HepG2 (cell line): ENCODE measurements around the gene SERPINB1. TPM values are rescaled to one million over a fixed set of nuclear protein-coding genes. Genes with fewer than 3 reads are reported as not detected.

Experiments used
- ATAC-seq: fragments of 200-7000 bp; cut with Tn5 transposase; 3 replicates; pipeline ENCODE4 v1.9.1; 2020; ENCODE audit warnings: mild to moderate bottlenecking, moderate library complexity
- BruUV-seq: library from RNA; stranded (reverse); fragments of 400-500 nt; replicated peaks from 2 replicates; lab custom pipeline; 2021; lab: Mats Ljungman, UMichigan
- CTCF ChIA-PET: fragments of 300-600 bp; formaldehyde crosslinking; extraction: SDS; loops from one replicate; lab custom pipeline; 2021; ENCODE audit warnings: low total read pairs, inconsistent platforms, low intra/inter-chr PET ratio; lab: Yijun Ruan, JAX
- POLR2A ChIA-PET: fragments of 350-600 bp; sonication (Branson Sonifier 250); formaldehyde crosslinking; loops from one replicate; lab custom pipeline; 2020; ENCODE audit warnings: antibody characterized with exemption, inconsistent platforms; lab: Yijun Ruan, JAX
- DNase-seq: peaks from one replicate; pipeline ENCODE4 v3.0.0-alpha.2; 2015; ENCODE audit warnings: low spot score
- FAIRE-seq: peaks from 3 replicates; lab custom pipeline; 2011; peaks lifted over from hg19 to GRCh38; lab: Jason Lieb, UNC
- H2AFZ ChIP-seq: one replicate; pipeline ENCODE4 v1.6.1; 2011; ENCODE audit warnings: low read length, inconsistent platforms
- H3K27ac ChIP-seq: fragments of 300-600 bp; 3 replicates; pipeline ENCODE4 v1.8.0; 2011; ENCODE audit warnings: mixed run types, mild to moderate bottlenecking, mixed read lengths, low read length, inconsistent platforms; ENCODE audit not compliant: insufficient read depth; ENCODE audit errors: extremely low read length
- H3K27me3 ChIP-seq, 2 experiments: fragments of 200-600 bp in 1 of 2; 2 replicates in 1 of 2; 3 replicates in 1 of 2; pipeline versions ENCODE4 v1.6.0 to v1.8.0; 2011; ENCODE audit warnings: low read length in 2 of 2, mild to moderate bottlenecking in 2 of 2, moderate library complexity in 2 of 2, inconsistent platforms in 1 of 2; ENCODE audit not compliant: insufficient read depth in 2 of 2, control insufficient read depth in 1 of 2
- H3K36me3 ChIP-seq, 2 experiments: fragments of 200-600 bp in 1 of 2; replicated peaks in 1 of 2; 2 replicates in 1 of 2; 3 replicates in 1 of 2; pipeline versions ENCODE4 v1.5.1 to v1.8.0; 2011; ENCODE audit warnings: low read length in 2 of 2, inconsistent platforms in 1 of 2; ENCODE audit not compliant: insufficient read depth in 2 of 2, control insufficient read depth in 1 of 2
- H3K4me1 ChIP-seq: 2 replicates; pipeline ENCODE4 v1.5.1; 2012; ENCODE audit warnings: low read length, inconsistent platforms; ENCODE audit not compliant: insufficient read depth
- H3K4me2 ChIP-seq: 2 replicates; pipeline ENCODE4 v1.6.0; 2011; ENCODE audit warnings: low read depth, low read length, inconsistent platforms
- H3K4me3 ChIP-seq, 3 experiments: fragments of 200-600 bp in 1 of 3; sonication (generic), shearing (Covaris generic) in 1 of 3; replicated peaks in 1 of 3; 2 replicates each; pipeline ENCODE4 v1.5.1; 2011 to 2016; ENCODE audit warnings: low read length in 3 of 3, inconsistent platforms in 2 of 3, low read depth in 2 of 3, mild to moderate bottlenecking in 2 of 3, control low read depth in 1 of 3, mixed read lengths in 1 of 3; ENCODE audit not compliant: insufficient read depth in 1 of 3
- H3K79me2 ChIP-seq: one replicate; pipeline ENCODE4 v1.6.1; 2011; ENCODE audit warnings: low read length, inconsistent platforms; ENCODE audit not compliant: insufficient read depth
- H3K9ac ChIP-seq: 2 replicates; pipeline ENCODE4 v1.6.0; 2011; ENCODE audit warnings: mild to moderate bottlenecking, low read depth, low read length, inconsistent platforms; ENCODE audit not compliant: insufficient read depth
- H3K9me3 ChIP-seq: 2 replicates; pipeline ENCODE4 v1.5.1; 2012; ENCODE audit warnings: mild to moderate bottlenecking, low read length
- H4K20me1 ChIP-seq: 2 replicates; pipeline ENCODE4 v1.6.0; 2011; ENCODE audit warnings: inconsistent platforms, mild to moderate bottlenecking, low read length, moderate library complexity; ENCODE audit not compliant: insufficient read depth
- PRPF4 ChIP-seq: fragments of 200-400 bp; formaldehyde crosslinking; IDR thresholded peaks from 2 replicates; pipeline ENCODE4 v1.6.1; 2016; ENCODE audit warnings: low read length, low read depth; ENCODE audit not compliant: poor library complexity, severe bottlenecking
- ZNF337 ChIP-seq: sonication (generic); formaldehyde crosslinking; IDR thresholded peaks from 2 replicates; pipeline ENCODE4 v1.5.1; 2020; ENCODE audit warnings: missing genetic modification reagents, low read depth, mild to moderate bottlenecking, borderline replicate concordance
- ZNF737 ChIP-seq: sonication (generic); formaldehyde crosslinking; IDR thresholded peaks from 2 replicates; pipeline ENCODE4 v1.5.0; 2020; ENCODE audit warnings: missing genetic modification reagents, mild to moderate bottlenecking, borderline replicate concordance
- WGBS: methylation state at CpG from one replicate; pipeline ENCODE4 v1.1.6; 2017; ENCODE audit warnings: low lambda C conversion rate; 5-methylcytosine and 5-hydroxymethylcytosine counted together
- in situ Hi-C: cut with HindIII; loops from 2 replicates; pipeline ENCODE4 v1.10.0; 2017; ENCODE audit warnings: low pct_unique_long_range_greater_than_20kb; ENCODE audit not compliant: extremely low pct_ligation_motif_present
- intact Hi-C: fragments of 100-400 bp; cut with micrococcal nuclease; formaldehyde crosslinking; loops from one replicate; pipeline ENCODE4 v1.10.0; 2022; ENCODE audit not compliant: unreplicated experiment
- polyA plus RNA-seq, 8 experiments: library from polyadenylated mRNA; depleted of rRNA in 3 of 8; stranded (reverse) in 7 of 8; unstranded in 1 of 8; fragments of >200 nt; fragmentation: Illumina TruSeq in 4 of 8; extraction: Trizol in 4 of 8; gene quantifications; 2 replicates each; pipeline versions ENCODE4 v1.2.1 to v1.2.3, GENCODE V29; 2011 to 2016; ENCODE audit warnings: low read depth in 4 of 8, missing spikeins in 1 of 8, mixed read lengths in 1 of 8; ENCODE audit not compliant: insufficient read depth in 1 of 8
- total RNA-seq, 5 experiments: library from RNA; depleted of rRNA; stranded (reverse); fragments of >200 nt; fragmentation: Illumina TruSeq; extraction: Trizol; gene quantifications; 2 replicates each; pipeline ENCODE4 v1.2.3, GENCODE V29; 2016; ENCODE audit warnings: low read depth in 1 of 5
- TF ChIP-seq, protein P1 (sequence below): sonication (generic); formaldehyde crosslinking; IDR thresholded peaks from 2 replicates; pipeline ENCODE4 v1.4.0; 2020; ENCODE audit warnings: missing genetic modification reagents, mild to moderate bottlenecking, borderline replicate concordance
- TF ChIP-seq, protein P2 (sequence below): sonication (generic); formaldehyde crosslinking; IDR thresholded peaks from 2 replicates; pipeline ENCODE4 v1.4.0; 2020; ENCODE audit warnings: missing genetic modification reagents, borderline replicate concordance
- TF ChIP-seq, protein P3 (sequence below): sonication (generic); formaldehyde crosslinking; IDR thresholded peaks from 2 replicates; pipeline ENCODE4 v1.4.0; 2020; ENCODE audit warnings: missing genetic modification reagents
- TF ChIP-seq, protein P4 (sequence below): sonication (generic); formaldehyde crosslinking; IDR thresholded peaks from 2 replicates; pipeline ENCODE4 v1.8.0; 2022; ENCODE audit warnings: low read depth, missing genetic modification reagents
- TF ChIP-seq, protein P5 (sequence below): sonication (generic); formaldehyde crosslinking; IDR thresholded peaks from 2 replicates; pipeline ENCODE4 v1.8.0; 2022; ENCODE audit warnings: mild to moderate bottlenecking, missing genetic modification reagents

The SERPINB1 gene
- total and polyA plus RNA-seq, 2 of the 13 experiments (the other 11 are each of a cell fraction or from before 2014, with no cell fraction given): 41.4 to 60.5 TPM

DNA sequence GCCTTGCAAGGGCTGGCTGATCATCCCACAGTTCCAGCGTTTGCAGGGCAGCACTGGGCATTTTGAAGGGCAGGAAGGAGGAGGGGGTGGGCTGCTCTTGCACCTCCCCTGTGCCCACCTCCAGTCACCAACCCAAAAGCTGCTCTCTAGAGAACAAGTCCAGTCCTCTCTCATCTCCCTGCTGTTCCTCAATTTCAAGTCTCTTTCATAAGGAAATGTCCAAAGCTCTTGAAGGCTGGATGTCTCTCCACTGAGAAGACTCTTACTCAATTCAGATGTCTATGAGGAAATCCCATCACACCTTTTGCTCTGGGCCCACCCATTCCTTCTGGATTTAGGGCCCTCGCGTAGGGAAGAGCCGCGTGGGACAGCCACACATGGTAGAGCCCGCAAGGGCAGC is 44.8 kb downstream of the SERPINB1 start (continued):
- TF ChIP-seq, protein P1, sequence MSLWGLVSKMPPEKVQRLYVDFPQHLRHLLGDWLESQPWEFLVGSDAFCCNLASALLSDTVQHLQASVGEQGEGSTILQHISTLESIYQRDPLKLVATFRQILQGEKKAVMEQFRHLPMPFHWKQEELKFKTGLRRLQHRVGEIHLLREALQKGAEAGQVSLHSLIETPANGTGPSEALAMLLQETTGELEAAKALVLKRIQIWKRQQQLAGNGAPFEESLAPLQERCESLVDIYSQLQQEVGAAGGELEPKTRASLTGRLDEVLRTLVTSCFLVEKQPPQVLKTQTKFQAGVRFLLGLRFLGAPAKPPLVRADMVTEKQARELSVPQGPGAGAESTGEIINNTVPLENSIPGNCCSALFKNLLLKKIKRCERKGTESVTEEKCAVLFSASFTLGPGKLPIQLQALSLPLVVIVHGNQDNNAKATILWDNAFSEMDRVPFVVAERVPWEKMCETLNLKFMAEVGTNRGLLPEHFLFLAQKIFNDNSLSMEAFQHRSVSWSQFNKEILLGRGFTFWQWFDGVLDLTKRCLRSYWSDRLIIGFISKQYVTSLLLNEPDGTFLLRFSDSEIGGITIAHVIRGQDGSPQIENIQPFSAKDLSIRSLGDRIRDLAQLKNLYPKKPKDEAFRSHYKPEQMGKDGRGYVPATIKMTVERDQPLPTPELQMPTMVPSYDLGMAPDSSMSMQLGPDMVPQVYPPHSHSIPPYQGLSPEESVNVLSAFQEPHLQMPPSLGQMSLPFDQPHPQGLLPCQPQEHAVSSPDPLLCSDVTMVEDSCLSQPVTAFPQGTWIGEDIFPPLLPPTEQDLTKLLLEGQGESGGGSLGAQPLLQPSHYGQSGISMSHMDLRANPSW (CRISPR knock-in tag): no peak
- TF ChIP-seq, protein P2, sequence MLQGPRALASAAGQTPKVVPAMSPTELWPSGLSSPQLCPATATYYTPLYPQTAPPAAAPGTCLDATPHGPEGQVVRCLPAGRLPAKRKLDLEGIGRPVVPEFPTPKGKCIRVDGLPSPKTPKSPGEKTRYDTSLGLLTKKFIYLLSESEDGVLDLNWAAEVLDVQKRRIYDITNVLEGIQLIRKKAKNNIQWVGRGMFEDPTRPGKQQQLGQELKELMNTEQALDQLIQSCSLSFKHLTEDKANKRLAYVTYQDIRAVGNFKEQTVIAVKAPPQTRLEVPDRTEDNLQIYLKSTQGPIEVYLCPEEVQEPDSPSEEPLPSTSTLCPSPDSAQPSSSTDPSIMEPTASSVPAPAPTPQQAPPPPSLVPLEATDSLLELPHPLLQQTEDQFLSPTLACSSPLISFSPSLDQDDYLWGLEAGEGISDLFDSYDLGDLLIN (CRISPR knock-in tag): no peak
- TF ChIP-seq, protein P3, sequence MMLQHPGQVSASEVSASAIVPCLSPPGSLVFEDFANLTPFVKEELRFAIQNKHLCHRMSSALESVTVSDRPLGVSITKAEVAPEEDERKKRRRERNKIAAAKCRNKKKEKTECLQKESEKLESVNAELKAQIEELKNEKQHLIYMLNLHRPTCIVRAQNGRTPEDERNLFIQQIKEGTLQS (CRISPR knock-in tag): no peak
- TF ChIP-seq, all 625 proteins: peak for 0

- Histone ChIP-seq H3K9ac (no peak overlapping the region), H3K36me3 (no peaks in the 10 kb centered on the region), H4K20me1 (no peaks in the 10 kb centered on the region), H3K27me3 (no peaks in the 10 kb centered on the region), H3K4me3 (no peak overlapping the region), H3K9me3 (no peaks in the 10 kb centered on the region), H3K4me1 (peaks cover 14% of the 10 kb centered on the region; the same call in 1 of the 2 replicates), H3K27ac (no peak overlapping the region), H3K79me2 (no peaks in the 10 kb centered on the region), H2AFZ (no peak overlapping the region), H3K4me2 (no peak overlapping the region)
- in situ Hi-C loops (loop anchor here (5.0 kb wide), 1 partner anchor 46 kb away; the partner anchor contains the start of gene SERPINB1), intact Hi-C loops (no loop called here)
- POLR2A ChIA-PET: interaction anchor here (1.2 kb wide), 1 partner anchor 46 kb away, joined by 3 read pairs; the partner anchor contains the start of gene SERPINB1
- 96% methylated on average over 16 of the region's 16 CpGs for WGBS
- DNase-seq: no peak
- TF ChIP-seq, protein P4, sequence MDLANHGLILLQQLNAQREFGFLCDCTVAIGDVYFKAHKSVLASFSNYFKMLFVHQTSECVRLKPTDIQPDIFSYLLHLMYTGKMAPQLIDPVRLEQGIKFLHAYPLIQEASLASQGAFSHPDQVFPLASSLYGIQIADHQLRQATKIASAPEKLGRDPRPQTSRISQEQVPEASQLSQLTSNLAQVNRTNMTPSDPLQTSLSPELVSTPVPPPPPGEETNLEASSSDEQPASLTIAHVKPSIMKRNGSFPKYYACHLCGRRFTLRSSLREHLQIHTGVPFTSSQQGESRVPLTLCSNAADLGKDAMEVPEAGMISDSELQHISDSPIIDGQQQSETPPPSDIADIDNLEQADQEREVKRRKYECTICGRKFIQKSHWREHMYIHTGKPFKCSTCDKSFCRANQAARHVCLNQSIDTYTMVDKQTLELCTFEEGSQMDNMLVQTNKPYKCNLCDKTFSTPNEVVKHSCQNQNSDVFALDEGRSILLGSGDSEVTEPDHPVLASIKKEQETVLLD (CRISPR knock-in tag): no peak
- TF ChIP-seq ZNF737 (CRISPR knock-in tag) (no peak), ZNF337 (CRISPR knock-in tag) (no peak), PRPF4 (no peak)
- TF ChIP-seq, protein P5, sequence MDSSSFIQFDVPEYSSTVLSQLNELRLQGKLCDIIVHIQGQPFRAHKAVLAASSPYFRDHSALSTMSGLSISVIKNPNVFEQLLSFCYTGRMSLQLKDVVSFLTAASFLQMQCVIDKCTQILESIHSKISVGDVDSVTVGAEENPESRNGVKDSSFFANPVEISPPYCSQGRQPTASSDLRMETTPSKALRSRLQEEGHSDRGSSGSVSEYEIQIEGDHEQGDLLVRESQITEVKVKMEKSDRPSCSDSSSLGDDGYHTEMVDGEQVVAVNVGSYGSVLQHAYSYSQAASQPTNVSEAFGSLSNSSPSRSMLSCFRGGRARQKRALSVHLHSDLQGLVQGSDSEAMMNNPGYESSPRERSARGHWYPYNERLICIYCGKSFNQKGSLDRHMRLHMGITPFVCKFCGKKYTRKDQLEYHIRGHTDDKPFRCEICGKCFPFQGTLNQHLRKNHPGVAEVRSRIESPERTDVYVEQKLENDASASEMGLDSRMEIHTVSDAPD (CRISPR knock-in tag): no peak
- no TSS peak for BruUV-seq
- ATAC-seq: no peak
- no peak for FAIRE-seq
- CTCF ChIA-PET: no interaction called here
These were observed 45.7 kb downstream of the SERPINB1 start for GRCh38 chr6:2795956-2796355.
